ENCODE measurements around the gene HTT.

DNA sequence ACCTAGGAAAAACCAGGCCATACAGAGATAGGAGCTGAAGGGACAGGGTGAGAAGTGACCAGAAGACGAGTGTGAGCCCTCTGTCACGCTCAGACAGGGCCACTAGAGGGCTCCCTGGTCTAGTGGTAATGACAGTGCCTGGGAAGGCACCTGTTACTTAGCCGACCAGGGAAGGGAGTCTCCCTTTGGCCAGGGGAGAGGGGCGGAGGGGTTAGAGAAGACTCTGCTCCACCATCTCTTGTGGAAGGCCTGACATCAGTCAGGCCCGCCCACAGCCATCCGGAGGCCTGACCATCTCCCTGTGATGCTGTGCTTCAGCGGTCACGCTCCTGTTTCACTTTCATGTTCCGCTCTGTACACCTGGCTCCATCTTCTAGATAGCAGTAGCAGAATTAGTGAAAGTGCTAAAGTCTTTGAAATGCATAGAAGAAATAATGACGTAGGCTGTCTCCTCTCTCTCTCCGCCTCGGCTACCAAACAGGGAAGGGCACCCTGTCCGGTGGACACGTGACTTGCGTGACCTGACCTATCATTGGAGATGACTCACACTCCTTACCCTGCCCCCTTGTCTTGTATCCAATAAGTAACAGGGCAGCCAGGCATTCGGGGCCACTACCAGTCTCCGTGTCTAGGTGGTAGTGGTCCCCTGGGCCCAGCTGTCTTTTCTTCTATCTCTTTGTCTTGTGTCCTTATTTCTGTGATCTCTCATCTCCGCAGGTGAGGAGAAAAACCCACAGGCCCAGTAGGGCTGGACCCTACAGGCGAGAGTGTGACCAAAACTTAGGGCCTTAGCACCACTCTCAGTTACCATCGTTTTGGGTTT, 26.8 kb upstream of the HTT start:
- TF ChIP-seq, protein P1, sequence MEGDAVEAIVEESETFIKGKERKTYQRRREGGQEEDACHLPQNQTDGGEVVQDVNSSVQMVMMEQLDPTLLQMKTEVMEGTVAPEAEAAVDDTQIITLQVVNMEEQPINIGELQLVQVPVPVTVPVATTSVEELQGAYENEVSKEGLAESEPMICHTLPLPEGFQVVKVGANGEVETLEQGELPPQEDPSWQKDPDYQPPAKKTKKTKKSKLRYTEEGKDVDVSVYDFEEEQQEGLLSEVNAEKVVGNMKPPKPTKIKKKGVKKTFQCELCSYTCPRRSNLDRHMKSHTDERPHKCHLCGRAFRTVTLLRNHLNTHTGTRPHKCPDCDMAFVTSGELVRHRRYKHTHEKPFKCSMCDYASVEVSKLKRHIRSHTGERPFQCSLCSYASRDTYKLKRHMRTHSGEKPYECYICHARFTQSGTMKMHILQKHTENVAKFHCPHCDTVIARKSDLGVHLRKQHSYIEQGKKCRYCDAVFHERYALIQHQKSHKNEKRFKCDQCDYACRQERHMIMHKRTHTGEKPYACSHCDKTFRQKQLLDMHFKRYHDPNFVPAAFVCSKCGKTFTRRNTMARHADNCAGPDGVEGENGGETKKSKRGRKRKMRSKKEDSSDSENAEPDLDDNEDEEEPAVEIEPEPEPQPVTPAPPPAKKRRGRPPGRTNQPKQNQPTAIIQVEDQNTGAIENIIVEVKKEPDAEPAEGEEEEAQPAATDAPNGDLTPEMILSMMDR (IDR thresholded peaks at IDR 0.05) = no peak
- TF ChIP-seq POLR2A (IDR thresholded peaks at IDR 0.05) = no peak

Data from lower leg skin (tissue), 3 donors.